HUDEP-2 (cell line): ENCODE results near the gene ANKRD13C.
"Not testable (repeated sequence)": the region's sequence is repeated elsewhere in the genome, so short reads cannot be mapped to it uniquely, and the experiment has no call there.

ENCODE experiments used
- DNase-seq, 76 experiments: peaks; one replicate each; lab custom pipeline; 2025; ENCODE audit not compliant: unreplicated experiment in 76 of 76; lab: John Stamatoyannopoulos, UW

The ANKRD13C gene

GRCh38 chr1:70354332-70355110 is at the start of gene ANKRD13C:
Gene ANKRD13C (minus strand): TSS chr1:70354722. CDS start chr1:70354408, 314 bp downstream.
- DNase-seq = peak; percentile 25 to 92 (median 83)

DNA sequence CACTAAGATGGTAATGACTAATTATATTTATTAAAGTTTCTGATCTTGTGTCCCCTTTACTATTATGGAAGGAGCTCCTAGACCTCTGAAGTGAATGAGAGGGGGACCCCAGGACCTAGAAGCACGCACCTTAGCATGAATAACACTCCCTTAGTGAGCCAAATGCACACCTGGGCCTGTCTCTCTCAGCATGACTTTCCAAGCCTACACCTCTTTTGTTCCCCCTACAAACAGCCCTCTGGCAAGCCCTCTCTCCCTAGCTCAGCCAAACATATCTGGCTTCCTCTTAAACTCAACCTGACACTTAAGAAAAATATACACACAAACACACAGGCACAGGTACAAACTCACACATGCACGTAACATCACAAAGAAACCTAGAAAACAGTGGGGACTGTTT is 49.2 kb upstream of the ANKRD13C start:
- DNase-seq = no peak

GRCh38 chr1:70401974-70402373 is 47.5 kb upstream of the ANKRD13C start:
- DNase-seq = no peak

- DNase-seq = no peak
Measured at GRCh38 chr1:70400335-70400734, 45.8 kb upstream of the ANKRD13C start.

DNA sequence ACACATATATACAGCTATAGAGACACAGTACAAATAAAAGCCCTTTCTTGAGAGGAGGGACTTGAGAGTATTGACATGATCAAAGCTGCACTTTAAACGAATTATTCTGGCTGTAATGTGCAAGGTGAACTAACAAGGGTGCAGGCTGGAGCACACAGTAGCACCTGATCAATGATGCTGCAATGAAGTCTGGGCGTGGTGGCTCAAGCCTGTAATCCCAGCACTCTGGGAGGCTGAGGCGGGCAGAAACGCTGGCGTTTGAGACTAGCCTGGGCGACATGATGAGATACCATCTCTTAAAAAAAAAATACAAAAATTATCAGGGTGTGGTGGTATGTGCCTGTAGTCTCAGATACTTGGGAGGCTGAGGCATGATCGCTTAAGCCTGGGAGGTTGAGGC is 42.5 kb upstream of the ANKRD13C start:
- no peak for DNase-seq

DNA sequence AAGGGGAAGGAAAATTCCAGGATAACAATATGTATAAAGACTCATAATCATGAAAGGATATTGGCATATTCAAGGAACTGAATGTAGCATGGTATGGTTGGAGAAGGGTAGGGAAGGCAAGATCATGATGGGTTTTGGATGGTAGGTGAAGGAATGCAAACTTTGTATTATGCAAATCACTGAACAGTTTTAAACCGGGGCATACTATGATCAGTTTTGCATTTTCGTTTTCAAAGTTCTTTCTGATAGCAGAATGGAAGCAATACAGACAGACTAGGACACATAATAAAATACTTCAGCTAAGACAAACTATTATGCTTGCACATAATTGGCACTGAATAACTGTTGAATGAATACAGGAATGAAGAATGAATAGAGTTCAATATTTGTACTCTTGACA is 42.1 kb upstream of the ANKRD13C start:
- no peak for DNase-seq

GRCh38 chr1:70392626-70393025 is 38.1 kb upstream of the ANKRD13C start:
- no peak for DNase-seq

DNA sequence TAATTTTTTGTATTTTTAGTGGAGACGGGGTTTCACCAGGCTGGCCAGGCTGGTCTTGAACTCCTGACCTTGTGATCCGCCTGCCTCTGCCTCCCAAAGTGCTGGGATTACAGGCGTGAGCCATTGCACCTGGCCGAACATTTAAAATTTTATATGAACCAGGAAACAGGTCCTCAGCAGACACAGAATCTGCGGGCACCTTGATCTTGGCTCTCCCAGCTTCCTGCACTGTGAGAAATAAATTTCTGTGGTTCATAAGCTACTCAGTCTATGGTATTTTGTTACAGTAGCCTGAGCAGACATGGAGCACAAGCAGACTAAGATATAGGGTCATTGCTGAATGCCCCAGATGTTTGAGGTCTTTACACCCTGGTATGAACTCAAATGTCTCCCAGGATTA is 33.0 kb upstream of the ANKRD13C start:
- no peak for DNase-seq

DNA sequence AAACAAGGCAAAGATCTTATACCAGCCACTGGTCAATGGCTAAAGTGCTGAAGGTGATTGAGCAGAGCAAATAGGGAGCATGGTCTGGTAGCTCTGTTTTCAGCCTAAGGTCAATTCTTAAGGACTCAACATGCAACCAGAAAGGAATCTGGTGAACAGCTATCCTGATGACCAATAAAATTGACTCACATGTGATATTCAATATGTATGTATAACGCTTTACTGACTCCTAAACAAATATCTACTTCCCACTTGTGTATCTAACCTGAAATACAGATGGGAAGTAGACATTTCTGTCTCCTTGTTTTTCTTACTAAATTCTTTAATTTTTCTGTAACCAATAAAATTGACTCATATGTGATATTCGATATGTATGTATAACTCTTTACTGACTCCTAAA is 31.6 kb upstream of the ANKRD13C start:
- no peak for DNase-seq

DNA sequence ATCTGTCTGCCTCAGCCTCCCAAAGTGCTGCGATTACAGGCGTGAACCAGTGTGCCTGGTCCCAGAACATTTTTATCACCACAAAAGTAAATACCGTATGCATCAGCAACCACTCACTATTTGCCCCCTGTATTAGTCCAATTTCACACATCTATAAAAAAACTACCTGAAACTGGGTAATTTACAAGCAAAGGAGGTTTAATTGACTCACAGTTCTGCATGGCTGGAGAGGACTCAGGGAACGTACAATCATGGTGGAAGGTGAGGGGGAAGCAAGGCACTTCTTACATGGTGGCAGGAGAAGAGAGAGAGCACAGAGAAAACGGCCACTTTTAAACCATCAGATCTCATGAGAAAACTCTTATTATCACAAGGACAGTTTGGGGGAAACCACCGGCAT is 31.0 kb upstream of the ANKRD13C start:
- no peak for DNase-seq

DNA sequence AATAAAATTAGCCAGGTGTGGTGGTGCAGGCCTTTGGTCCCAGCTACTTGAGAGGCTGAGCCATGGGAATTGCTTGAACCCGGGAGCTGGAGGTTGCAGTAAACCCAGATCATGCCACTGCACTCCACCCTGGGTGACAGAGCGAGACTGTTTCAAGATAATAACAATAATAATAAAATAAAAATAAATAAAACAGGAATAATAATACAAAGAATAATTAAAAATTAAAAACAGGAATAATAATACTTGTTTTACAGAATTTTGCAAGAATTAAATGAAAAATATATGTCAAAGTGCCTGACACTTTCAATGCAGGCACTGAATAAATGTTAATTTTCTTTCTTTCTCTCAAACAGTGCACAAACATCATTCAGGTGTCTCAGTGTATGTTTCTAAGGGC is 30.0 kb upstream of the ANKRD13C start:
- DNase-seq = no peak

DNA sequence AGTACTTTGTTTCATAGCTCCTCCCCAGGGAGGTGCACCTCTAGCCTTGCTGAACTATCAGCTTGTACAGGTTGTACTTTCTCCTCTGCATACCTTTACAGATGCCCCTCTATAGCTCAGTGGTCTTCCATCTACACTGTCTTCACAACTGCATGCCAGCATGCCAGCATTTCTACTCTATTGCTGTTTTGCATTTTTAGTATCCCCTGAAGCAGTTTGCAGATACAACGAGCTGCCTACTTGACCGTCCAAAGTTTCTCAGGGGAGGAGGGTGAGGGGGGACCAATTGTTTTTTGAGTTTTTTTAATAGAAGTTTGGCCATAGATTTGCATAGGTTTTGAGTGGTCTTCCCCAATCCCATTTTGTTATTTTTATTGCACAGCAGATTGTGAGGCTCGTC is 29.0 kb upstream of the ANKRD13C start:
- DNase-seq = no peak

GRCh38 chr1:70382682-70383081 is 28.2 kb upstream of the ANKRD13C start:
- DNase-seq = no peak

GRCh38 chr1:70376196-70376595 is 21.7 kb upstream of the ANKRD13C start:
- no peak for DNase-seq

DNA sequence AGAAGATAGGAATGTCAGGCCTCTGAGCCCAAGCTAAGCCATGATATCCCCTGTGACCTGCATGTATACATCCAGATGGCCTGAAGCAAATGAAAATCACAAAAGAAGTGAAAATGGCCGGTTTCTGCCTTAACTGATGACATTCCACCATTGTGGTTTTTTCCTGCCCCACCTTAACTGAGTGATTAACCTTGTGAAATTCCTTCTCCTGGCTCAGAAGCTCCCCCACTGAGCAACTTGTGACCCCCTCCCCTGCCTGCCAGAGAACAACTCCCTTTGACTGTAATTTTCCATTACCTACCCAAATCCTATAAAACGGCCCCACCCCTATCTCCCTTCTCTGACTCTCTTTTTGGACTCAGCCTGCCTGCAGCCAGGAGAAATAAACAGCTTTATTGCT is 19.1 kb upstream of the ANKRD13C start:
- not testable (repeated sequence) for DNase-seq

- no peak for DNase-seq
Measured at GRCh38 chr1:70372426-70372825, 17.9 kb upstream of the ANKRD13C start.

- not testable (repeated sequence) for DNase-seq
Measured at GRCh38 chr1:70371586-70371985, 17.1 kb upstream of the ANKRD13C start.

DNA sequence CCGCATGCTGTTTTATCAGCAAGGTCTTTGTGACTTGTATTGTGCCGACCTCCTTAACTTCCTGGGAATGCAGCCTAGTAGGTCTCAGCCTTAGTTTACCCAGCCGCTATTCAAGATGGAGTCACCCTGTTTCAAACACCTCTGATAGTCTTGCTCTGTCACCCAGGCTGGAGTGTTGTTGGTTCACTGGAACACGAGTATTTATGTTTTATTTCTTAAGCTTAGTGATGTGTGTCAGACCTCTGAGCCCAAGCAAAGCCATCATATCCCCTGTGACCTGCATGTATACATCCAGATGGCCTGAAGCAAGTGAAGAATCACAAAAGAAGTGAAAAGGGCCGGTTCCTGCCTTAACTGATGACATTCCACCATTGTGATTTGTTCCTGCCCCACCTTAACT is 12.9 kb upstream of the ANKRD13C start:
- not testable (repeated sequence) for DNase-seq

DNA sequence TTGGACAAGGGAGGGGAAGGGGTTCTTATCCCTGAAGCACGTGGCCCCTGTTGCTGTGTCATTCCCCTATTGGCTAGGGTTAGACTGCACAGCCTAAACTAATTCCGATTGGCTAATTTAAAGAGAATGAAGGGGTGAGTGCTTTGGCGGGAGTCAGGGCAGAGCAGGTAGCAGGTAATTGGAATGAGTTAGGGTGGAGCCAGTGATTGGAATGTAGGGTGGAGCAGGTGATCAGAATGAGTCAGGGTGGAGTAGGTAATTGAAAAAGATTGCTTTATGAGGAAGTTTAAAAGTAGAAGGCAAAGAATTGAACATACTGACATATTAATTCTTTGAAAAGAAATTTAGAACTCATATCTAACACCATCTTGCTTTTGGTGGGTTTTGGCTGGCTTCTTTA is 12.5 kb upstream of the ANKRD13C start:
- not testable (repeated sequence) for DNase-seq

GRCh38 chr1:70366425-70366952 is 12.0 kb upstream of the ANKRD13C start:
- DNase-seq = not testable (repeated sequence)

DNA sequence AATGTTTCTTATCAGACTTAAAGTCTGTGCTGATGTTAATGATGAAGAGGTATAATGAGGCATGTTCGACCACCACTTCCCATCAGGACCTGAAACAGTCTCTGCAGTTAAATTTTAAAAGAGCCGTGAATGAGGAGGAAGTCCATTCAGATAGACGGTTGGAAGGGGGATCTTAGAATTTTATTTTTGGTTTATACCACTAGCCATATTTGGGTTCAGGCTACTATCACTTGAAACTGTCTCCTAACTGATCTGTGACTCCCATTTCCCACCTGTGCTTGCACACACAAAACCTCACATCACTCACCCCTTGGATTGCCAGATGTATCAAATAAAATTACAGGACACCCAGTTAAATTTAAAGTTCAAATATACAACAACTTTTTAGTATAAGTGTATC is 9.9 kb upstream of the ANKRD13C start:
- no peak for DNase-seq

DNA sequence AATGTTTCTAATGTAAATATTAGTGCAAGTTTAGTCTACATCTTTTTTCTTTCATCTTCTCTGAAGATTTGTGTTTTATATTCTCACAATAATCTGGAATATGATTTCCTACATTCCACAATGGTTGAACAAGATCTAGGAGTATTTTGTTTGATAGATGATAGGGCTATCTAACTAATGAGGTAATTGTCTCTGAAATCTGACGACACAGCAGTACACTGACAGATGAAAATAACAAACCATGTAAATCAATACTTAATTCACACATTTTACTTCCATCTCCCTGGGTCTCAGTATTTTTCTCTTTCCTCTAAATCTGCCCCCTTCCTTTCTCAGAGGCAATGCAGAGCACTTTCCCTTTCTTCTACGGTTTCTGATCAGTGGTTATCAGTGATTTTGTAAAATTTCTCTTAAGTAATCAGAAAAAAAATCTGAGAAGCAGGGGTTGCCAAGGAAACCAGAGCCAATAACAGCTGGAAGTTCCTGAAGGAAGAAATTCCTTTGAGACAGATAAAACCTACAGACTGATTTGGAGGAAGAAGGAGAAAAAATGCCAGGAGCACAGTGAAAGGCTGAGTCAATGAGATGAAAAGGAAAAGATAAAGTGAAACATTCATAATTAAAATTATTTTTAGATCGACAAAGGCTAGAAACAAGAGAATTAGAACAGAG is 7.3 kb upstream of the ANKRD13C start:
- no peak for DNase-seq
